ENCODE measurements around the gene NAA80.

- TF ChIP-seq CTCF (IDR thresholded peaks at IDR 0.05), result no peak
- TF ChIP-seq EP300 (IDR thresholded peaks at IDR 0.05), result no peak
- TF ChIP-seq EHF (CRISPR knock-in tag; IDR thresholded peaks at IDR 0.05), result no peak
- TF ChIP-seq E2F6 (IDR thresholded peaks at IDR 0.05; ENCODE audit: borderline replicate concordance, low read depth), result no peak
- peak; percentile 77 for TF ChIP-seq MAX (IDR thresholded peaks at IDR 0.05)
- no peak for TF ChIP-seq CBX8 (IDR thresholded peaks at IDR 0.05)
- TF ChIP-seq MAZ (IDR thresholded peaks at IDR 0.05; ENCODE audit: borderline replicate concordance, low read depth, low read length), result no peak
- TF ChIP-seq HEYL (CRISPR knock-in tag; IDR thresholded peaks at IDR 0.05), result no peak
- TF ChIP-seq JUNB (IDR thresholded peaks at IDR 0.05), result no peak
- no peak for TF ChIP-seq BHLHE40 (IDR thresholded peaks at IDR 0.05; ENCODE audit: low read depth, low read length)
- no peak for TF ChIP-seq KDM1A (IDR thresholded peaks at IDR 0.05; ENCODE audit: low read depth)
- peak; percentile 87 for TF ChIP-seq POLR2A (IDR thresholded peaks at IDR 0.05; ENCODE audit: low read length)
- TF ChIP-seq RNF2 (IDR thresholded peaks at IDR 0.05; ENCODE audit: borderline replicate concordance, low read depth), result no peak
- no peak for TF ChIP-seq RCOR1 (IDR thresholded peaks at IDR 0.05; ENCODE audit: low read depth, low read length)
Observed at GRCh38 chr3:50298836-50299637, at the start of gene NAA80, which contains the start of gene HYAL3.

Measured in A549 (cell line).